Measurements from ENCODE around the gene NME4.
"Not testable (repeated sequence)": the region's sequence is repeated elsewhere in the genome, so short reads cannot be mapped to it uniquely, and the experiment has no call there.

- not testable (repeated sequence) for TF ChIP-seq CTCF, POLR2A (IDR thresholded peaks at IDR 0.05)
These were observed 9.0 kb upstream of the NME4 start for GRCh38 chr16:387761-388666.

All from thyroid gland (tissue), 4 donors.